GM19025 (cell line): Measurements from ENCODE around the gene SCN4A.
"Not testable (repeated sequence)": the region's sequence is repeated elsewhere in the genome, so short reads cannot be mapped to it uniquely, and the experiment has no call there.

Experiments used
- ATAC-seq: cut with Tn5 transposase; IDR thresholded peaks from one replicate; pipeline ENCODE4 v1.9.1; 2021; ENCODE audit warnings: mild to moderate bottlenecking, low read depth, moderate library complexity; ENCODE audit not compliant: unreplicated experiment

The SCN4A gene

DNA sequence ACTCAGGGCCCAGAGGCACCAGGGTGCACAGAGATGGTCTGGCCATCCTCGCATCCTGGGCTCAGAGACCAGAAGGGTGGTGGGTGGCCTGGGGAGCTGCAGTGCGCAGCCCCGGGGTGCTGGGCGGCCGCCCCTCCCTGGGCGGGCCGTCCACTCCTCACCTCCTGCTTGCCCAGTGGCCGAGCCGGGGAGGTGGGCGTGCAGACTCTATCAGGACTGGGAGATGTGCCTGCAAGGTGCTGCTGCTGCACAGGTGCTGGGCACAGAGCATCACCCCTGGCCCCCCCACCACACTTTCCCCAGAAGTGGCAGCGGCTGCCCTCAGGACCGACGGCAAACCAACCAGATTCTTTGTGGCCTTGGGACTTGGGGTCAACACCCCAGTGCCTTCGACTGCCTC lies at the start of gene SCN4A:
TSS of gene SCN4A (minus strand) at position 123 of the 400 bp plus-strand sequence. CDS start at position 46, 77 bp downstream.
- ATAC-seq, result no peak

DNA sequence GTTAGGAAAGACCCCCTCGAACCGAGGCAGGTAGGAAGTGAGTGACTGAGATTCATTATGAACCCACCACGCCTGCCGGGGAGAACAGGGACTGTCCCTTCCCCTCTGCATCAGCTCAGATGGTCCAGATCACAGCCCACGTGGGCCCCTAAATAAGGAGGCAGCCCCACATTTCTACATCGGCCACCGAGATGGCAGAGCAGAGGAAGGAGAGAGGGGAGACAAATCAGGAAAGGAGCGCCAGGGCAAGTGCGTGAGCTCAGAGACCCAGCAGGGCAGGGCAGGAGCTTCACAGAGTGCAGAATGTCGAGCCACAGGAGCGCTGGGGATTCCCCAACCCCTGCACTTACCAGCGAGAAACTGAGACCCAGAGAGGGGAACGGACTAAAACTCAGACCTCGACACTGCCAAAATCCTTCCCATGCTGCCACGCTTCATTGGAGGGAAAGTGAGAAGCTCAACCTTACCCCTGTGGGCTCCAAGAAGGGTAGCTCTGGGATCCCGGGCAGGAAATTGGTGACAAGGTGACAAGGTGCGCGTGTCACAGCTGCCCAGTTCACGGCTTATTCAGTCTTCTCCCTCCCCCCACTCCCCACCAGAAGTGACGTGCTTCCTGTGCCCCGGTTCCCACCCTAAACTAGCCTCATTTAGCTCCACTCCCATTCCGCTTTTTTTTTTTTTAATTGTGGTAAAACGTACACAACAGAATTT lies 47.5 kb upstream of the SCN4A start, which contains the start of gene ICAM2:
TSS of gene ICAM2 (minus strand) at position 578 of the 711 bp plus-strand sequence. CDS start 13,942 bp downstream, outside the sequence.
- ATAC-seq, result peak; percentile 69

DNA sequence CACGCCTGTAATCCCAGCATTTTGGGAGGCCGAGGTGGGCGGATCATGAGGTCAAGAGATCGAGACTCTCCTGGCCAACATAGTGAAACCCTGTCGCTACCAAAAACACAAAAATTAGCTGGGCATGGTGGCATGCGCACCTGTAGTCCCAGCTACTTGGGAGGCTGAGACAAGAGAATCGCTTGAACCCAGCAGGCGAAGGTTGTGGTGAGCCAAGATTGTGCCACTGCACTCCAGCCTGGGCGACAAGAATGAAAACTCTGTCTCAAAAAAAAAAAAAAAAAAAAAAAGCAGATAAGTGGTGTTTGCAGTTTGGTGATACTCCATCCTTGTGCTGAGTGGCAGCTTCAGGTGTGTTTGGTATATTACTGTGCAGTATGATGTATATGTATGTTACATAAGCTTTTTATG lies 46.8 kb upstream of the SCN4A start:
- ATAC-seq, result not testable (repeated sequence)

DNA sequence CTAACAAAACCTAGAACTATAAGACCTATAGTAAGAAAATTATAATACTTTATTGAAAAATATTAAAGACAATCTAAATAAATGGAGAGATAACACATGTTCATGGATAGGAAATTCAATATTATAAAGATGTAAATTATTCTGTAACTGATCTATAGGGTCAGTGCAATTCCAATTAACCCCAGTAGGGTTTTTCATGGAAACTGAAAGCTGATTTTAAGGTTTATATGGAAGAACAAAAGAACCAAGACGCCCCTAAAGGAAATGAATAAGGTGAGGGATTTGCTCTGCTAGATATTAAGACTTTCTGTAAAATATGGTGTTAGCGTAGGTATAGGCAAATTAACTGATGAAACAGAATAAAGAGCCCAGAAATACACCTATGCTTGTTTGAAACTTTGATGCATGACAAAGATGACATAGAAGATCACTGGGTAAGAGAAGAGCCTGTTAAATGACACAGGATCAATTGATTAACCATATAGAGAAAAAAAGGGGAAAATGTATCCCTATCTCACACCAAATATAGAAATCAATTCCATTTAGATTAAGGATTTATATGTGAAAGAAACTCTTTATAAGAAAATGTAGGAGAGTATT lies 44.8 kb upstream of the SCN4A start:
- no peak for ATAC-seq

DNA sequence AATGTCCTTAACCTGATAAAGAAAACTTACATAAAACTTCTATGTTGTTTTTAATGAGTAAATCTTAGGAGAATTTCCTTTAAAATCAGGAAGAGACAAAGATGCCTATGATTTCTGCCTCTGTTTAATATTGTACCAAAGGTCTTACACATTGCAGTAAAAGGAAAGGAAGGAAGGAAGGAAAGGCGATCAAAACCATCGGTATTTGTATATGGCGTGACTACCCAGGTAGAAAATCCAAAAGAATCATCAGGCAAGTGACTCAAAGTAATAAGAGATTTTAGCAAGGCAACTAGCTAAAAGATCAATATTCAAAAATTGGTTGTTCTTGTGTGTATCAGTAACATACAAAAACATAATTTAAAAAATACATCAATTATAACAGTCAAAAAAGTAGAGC lies 44.3 kb upstream of the SCN4A start:
- ATAC-seq, result no peak

DNA sequence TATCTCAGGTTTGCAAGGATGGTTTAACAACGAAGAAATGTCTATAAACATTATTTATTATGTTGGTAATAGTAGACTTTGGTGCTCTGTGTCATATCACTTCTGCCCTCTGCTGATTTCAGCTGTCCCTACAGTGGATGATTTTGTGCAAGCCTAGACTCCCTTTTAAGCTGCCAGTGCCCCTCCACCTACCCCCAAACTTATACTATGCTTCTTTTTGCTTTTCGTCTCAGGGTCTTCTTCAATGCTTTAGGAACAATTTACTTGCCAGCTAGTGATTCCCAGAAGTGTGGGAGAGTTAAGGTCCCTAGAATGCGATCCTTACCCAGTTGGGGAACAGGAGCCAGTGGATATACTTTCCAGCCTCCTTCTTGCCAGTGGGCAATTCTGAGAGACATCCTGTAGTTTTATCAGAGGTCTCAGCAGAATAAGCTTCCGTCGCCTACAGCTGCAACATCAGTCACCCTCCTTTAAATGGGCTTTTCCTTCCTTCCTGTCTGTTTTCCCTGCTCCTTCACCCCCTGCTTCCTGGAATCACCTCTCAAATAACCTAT lies 43.6 kb upstream of the SCN4A start:
- no peak for ATAC-seq

DNA sequence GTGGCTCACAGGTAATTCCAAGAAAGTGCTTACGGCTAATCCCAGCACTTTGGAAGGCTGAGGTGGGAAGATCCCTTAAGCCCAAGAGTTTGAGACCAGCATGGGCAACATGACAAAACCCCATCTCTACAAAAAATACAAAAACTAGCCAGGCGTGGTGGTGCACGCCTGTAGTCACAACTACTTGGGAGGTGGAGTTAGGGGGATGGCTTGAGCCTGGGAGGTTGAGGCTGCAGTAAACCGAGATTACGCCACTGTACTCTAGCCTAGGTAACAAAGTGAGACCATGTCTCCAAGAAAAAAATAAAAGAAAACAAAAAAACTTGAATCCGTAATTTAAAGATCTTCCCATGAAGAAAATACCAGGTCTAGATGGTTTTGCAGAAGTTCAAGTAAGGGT lies 42.7 kb upstream of the SCN4A start:
- ATAC-seq, result no peak

DNA sequence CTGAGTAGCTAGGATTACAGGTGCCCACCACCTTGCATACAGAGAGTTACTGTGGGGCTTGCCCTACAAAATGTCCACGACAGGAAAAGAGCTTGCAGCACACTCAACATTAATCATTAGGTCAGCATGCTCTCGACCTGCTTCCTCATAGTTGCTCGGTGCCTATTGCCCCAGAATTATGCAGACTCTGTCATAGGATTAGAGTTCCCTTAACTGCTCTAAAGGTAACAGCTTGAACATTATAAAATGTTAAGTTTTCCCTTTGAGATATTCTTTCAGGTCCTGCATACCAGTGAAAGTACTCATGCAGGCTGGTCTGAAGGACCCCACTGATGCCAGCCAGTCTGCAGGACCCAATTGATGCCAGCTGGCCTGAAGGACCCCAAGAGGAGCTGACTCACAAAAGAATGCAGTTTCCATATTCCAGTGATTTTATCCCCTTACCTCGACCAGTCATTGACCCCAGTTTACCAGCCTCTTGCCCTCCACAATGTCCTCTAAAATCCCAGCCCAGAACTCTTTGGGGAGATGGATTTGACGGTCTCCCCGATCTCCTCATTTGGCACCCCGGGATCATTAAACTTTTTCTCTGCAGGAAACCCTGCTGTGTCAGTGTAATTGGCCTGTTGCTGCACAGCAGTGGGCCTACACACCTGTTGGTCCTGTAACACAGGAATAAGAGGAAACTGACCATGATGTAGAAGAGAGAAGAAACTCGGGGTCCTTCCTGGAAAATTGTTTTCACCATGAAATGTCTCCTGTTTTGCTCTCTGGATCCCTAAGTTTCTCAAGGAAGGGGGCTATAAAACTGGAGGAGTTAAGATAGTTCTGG lies 37.1 kb upstream of the SCN4A start:
- ATAC-seq, result no peak

DNA sequence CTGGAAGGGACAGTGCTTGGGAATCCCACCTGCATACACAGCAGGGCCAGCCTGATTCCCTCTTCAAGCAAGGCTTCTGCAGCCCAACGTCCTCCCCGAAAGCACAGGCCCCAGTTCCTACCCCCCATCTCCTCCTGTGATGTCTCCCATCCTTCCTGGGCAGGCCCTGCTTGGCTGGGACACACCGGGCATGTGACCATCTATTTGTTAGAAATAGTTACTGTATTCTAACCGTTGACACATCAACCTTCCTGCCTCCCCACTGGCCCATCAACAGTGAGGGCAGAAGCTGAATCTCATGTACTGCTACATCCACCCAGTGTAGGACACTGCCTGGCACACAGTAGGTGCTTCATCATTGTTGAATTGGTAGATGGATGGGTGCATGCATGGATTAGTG lies 36.1 kb upstream of the SCN4A start:
- ATAC-seq, result no peak

DNA sequence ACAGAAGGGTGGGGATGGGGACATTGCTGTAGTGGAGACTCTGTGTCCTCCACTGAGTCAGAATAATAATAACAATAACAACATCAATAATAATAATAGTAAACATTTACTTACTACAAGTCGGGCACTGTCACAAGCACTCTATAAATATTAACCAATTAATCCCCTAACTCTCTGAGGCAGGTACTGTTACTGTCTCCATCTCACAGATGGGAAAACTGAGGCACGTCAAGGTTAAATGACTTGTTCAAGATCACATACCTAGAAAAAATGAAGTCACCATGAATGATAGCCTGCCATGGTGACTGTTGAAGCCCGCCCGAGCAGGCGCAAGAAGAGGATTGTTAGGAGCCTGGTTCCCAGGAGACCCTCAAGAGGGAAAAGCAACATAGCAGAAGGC lies 35.6 kb upstream of the SCN4A start:
- no peak for ATAC-seq

DNA sequence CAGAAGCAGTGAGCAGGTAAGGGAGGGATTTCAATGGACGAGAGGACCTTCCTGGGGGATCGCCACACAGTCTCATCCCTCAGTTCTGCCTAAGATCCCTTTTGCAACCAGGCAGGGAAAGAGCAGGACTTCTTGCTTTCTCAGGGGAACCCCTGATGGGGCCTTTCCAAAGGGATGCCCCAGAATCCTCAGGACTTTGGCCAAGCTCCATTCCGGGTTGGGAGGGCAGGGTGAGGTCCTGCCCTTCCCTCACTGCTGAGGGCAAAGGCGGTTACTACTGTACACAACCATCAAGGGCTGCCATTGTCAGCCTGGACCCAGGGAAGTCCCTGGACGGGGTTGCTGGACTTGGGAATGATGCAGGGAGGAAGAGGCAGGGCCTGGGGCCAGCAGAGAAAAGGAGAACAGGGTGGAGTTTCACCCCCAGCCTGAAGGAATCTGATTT lies 35.1 kb upstream of the SCN4A start:
- ATAC-seq, result no peak

DNA sequence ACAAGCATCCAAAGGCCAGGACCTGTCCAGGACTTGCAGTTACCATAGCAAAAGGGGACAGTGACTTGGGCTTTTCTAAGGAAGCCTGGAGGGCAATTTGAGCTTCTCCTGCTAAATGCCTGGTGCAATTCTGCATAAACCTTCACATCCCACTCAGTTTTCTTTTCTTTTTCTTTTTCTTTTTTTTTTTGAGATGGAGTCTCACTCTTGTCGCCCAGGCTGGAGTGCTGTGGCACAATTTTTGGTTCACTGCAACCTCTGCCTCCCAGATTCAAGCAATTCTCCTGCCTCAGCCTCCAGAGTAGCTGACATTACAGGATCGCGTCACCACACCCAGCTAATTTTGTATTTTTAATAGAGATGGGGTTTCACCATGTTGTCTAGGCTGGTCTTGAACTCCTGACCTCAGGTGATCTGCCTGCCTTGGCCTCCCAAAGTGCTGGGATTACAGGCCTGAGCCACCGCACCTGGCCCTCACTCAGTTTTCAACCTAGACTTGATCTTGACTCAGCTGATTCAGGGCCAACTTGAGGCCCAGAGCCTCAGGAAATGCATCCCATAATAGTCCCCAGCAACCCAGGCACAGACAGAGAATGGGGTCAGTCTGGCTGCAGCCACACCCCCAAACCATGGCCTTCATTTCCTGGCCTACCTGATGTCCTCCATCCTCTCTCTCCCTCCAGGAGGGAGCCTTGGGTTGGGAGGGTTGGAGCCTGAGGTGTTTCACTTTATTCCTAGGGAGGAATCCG lies 34.5 kb upstream of the SCN4A start:
- ATAC-seq, result not testable (repeated sequence)

DNA sequence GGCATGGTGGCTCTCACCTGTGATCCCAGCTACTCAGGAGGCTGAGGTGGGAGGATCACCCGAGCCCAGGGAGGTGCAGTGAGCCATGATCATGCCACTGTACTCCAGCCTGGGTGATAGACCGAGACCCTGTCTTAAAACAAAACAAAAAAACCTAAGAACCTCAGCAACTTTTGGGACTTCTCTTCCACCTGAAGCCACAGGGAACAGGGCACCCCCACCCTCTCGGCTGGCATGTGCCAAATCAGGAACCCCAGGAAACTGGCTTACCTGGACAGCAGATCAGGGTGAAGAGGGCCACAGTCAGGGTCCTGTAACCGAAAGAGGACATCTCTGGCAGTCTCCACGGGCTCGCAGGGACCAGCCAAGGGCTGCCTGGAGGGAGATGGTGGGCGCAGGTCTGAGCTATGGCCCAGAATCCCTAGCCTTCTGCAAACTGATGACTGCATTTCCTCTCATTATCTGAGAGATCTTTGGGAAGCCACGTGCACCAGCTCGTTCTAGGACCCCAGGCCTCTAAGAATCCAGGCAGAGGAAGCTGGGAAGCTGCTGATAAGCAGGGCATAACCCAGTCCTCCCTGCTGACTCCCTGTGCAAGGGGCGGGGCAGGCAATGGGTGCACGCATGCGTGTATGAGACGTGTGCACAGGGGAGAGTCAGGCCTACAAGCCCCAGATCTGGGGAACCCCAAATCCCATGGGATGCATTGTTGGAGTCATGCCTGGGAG lies 33.8 kb upstream of the SCN4A start:
- no peak for ATAC-seq

DNA sequence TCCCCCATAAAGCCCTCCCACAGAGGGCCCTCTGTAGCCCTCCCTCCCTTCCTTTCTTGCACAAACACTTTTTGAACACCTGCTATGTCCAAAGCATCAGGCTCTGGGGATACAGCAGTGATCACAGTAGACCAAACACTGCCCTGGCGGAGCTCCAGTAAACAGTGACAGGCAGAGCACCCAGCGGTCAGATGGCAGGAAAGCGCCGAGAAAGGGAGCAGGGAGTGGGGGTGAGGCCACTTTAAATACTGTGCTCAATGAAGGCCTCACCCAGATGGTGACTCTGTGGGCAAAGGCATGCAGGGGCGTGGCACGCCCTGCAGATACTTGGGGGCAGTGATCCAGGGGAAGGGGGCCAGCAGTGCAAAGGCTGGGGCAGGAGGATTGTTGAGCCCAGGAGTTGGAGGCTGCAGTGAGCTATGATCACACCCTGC lies 33.0 kb upstream of the SCN4A start:
- no peak for ATAC-seq

DNA sequence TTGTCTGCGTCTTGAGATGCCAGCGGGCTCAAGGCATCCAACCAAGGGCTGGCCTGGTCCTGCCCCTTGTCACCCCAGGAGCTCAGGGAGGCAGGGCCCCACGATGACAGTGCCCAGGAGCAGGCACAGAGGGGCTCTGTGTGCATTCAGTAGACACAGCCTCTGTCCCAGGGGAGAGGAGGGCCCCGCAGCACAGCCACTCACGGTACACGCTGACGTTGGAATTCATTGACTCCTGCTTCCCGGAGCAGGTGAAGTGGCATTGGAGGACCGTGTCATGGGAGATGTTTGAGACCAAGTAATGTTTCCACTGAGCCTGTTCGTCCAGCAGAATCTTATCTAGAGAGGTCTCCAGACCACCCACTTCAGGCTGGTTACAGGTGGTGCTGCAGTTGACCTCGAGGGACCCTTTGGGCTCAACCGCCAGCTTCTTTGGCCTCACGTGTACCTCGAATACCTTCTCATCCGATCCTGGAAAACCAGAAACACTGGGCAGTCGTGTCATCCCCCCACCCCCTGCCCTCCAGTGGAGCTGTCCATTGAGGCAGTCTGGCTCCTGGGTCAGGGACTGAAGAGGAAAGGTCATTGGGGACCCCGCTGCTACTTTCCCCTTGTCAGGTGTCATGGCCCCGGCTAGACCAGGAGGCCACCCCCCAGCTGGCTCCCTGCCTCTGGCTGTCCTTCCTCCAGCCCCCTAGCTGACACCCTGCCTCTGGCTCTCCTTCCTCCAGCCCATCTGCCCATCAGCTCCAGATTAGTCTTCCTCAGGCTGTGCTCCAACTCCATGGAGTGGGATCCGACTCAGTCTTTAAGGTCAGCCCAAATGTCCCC lies 32.4 kb upstream of the SCN4A start:
- ATAC-seq, result no peak

DNA sequence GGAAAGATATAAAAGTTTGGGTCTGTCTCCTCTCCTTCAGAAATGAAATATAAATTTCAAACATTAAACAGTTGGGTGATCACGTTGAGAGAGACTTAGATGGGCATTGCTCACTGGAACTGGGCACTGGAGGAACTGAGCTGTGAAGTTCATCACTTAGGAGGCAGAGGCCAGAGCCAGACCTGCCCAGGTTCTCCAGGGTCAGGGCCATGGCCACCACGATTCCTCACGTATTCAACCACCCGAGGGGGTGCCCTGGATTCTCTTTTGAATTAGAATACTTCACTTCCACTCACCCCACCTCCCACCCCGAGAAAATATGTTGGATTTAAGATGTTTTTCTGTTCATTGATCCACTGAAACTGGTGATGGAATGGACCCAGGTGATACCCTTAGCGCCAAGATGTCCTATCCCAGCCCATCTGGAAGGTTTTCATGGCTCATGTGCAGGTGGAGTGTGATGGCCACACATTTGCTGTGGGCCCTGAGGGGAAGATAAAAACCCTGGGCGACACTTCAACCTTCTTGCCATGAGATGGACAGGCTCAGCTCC lies 31.6 kb upstream of the SCN4A start:
- ATAC-seq, result no peak

DNA sequence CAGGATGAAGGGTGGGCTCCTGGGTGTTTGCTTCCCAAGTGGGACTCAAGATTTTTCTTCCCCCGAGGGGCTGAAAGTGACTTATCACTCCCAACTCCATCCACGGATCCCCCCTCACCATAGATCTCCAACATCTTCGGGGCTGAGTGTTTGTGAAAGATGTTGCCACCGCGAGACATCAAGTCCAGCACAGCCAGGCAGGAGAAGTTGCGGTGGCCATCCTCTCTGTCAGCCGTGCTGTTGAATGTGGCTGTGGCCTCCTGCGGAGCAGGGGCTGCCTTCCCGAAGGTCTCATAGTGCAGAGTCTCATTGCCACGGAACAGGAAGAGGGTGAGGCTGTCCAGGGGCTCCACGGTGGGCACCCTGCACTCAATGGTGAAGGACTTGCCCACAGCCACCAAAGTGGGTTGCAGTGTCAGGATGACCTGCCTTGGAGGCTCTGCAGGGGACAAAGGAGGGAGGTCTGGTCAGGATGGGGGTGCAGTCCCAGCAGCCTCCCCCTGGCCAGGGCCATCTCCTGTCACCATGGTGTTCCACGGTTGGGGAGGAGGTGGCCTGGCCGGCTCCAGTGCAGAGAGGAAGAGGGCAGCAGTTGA lies 30.9 kb upstream of the SCN4A start:
- no peak for ATAC-seq
